Measurements from ENCODE around the gene EHMT1.

EHMT1 gene

DNA sequence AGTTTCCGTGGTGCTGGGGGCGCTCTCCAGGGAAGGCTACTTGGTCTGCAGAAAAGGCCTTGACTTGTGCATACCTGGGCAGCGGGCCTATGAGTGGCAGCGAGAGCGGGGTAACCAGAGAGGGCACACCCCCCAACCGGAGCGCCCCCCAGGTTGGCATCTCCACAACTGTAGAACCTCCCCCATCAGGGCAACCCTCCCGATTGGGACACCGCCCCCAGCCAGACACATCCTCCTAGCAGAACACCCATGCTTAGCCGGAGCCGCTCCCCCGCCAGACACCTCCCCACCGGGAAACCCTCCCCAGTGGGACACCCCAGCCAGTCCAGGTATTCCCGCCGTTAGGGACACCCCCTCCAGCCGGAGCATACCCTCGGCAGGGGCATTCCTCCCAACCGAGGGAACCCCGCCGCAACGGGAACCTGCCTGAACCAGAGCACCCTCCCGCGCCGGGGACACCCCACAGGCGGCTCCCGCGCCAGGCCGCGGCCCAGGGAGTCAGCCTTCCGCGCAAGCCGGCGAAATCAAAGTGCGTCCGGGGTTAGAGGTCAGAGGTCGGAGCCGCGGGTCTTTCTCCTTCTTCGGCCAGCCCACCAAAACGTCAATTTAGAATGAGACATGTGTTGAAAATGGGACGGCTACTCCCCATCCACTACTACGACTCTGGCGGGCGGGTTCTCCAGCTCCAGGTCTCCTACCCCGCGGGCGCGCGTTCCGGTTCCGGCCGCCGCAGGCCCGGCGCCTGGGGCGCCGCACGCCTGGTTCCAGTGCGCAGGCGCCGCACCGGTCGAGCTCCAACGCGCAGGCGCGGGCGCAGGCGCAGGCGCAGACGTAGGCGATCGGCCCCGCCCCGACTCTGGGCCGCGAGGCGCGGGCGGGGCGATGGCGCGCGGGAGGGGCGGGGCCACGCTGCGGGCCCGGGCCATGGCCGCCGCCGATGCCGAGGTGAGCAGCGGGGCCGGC, at the start of gene EHMT1:
EHMT1 (plus strand) TSS at position 901 of the 963 bp plus-strand sequence; CDS start at position 925, 24 bp downstream.
- DNase-seq, result peak; percentile 76

DNA sequence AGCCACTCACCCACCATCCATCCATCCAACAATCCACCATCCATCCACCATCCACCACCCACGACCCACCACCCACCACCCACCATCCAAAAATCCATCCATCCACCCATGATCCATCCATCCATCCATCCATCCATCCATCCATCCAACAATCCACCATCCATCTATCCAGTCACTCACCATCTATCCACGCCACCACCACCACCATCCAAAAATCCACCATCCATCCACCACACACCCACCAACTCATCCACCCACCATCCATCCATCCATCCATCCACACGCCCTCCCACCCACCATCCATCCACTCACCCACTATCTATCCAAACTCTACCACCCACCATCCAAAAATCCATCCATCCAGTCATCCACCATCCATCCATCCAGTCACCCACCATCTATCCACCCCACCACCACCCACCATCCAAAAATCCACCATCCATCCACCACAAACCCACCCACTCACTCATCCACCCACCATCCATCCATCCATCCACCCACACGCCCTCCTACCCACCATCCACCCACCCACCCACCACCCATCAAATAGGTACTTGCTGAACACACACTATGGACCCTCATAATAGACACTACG, 49.1 kb upstream of the EHMT1 start:
- no peak for DNase-seq

DNA sequence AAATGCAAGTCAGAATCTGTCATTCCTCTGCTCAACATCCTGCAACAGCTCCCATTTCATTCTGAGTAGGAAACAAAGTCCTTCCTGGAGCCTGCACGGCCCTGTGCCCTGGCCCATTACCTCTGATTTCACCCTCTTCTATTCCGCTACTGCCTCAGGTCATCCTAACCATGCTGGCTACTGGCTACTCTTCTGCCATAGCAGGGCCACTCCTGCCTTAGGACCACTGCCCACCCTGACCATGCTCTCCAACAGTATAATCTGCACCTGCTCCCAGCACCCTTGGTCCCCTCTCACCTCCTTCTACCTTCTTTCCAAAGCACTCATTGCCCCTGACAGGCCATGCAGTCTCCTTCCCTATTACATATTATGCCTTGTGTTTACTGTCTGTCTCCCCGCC, 48.2 kb upstream of the EHMT1 start:
- DNase-seq, result no peak

DNA sequence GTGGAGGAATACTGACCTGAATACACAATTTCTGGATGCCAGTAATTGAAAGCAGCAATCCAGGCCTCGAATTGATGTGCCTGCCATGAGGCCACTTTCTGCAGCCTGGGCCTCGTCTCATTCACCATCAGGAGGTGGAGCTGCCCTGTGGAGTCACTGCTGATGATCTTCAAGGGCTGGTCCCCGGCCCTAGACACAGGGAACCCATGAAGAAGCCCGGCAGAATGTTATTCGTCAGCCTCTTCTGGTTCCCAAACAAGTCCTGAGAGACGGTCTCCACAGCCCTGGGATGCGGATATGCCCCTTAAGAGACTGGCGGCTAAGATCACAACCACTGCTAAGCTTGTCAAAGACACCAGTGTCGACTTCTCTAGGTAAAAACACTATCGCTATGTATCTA, 44.6 kb upstream of the EHMT1 start:
- DNase-seq, result no peak

DNA sequence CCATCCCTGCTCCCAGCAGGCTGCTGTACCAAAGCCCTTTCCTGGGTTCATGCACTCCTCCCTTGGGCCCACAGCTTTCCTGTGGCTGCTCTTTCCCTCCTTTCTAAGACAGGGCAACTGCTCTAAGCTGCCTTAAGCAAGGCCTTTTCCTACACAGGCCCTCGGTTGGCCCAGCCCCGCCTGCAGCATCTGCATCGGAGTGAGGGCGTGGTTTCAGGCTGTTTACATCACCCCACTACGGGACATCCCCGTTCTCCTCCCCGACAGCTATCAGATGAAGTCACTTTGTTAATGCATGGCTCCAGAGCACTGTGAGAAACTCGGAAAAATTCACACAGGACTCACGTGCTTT, 43.5 kb upstream of the EHMT1 start:
- no peak for DNase-seq

DNA sequence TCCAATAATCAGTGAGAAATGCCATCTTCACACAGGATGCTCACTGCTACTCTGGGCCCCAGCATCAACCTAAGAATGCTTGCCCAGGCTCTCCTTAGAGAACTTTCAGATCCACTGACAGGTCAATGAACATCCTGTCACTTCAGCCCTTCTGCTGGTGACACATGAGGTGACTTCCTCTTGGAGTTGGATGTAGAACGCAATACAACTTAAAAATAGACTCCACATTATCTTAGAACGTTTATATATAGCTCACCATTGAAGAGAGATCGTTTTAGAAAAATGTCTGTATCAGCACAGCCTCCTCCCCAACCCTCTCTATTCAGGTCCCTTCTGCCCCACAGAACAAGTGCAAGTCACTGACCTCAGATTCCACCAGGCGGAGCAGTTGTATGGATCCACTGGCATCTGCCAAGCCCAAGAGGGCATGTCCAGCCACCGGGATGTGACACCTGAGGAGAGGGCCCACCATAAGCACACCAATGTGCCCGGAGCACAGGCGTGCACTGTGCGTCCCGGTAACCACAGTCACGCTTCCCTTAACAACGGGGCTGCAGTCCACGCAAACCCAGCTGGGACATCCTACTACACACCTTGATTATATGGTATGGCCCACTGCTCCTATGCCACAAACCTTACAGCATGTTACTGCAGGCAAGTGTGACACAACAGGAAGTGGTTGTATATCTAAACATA, 42.9 kb upstream of the EHMT1 start:
- no peak for DNase-seq

DNA sequence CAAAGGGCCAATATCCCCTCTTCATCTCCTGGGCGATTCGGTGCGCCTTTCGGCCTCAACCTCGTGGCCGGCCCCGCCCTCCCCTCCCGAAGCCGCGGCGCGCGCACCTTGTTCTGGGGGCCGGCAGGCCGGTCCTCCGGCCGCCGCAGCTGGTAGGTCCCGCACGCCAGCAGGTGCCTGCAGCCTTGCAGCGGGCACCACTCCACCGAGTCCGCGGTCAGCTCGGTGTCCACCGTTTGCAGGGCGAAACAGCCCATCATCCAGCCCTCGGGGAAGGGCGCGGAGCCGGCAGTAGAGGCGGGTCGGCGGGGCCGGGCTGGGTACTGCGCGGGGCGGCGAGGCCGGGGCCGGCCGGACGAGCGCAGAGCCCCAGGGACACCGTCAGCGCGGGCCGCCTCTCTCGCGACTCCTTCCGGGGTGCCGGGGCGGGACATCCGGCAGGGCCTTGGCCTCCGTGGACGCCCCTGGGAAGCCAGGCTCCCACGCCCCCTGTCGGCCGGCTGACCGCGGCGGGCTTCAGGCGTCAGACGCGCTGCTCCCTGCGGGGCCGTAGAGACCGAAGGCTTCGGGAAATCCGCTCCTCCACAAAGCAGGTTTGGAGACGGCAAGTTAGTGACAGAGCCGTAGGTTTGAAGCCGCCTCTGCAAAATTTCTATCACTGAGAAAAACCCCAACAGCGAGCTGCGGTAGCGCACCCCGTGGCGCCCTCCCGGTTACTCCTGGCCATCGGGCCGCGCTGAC, 40.1 kb upstream of the EHMT1 start, which contains the start of gene DPH7:
DPH7 (minus strand) TSS at position 408 of the 741 bp plus-strand sequence; CDS start at position 260, 148 bp downstream.
- peak; percentile 90 for DNase-seq

DNA sequence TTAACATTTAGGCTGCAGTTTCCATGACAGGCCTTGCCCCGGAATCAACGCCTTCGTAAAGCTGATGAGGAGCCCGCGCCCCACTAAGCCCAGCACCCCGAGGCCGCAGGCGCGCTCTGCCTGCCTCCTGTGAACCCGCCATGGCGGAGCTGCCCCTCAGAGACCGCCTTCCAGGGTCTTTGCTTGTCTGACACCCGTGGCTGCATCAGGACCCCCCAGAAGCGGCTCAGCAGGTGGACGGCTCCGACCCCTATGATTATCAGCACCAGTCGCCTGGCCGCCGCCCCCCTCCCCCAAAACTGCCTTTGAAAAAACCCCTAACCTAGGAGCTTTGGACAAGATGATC, 39.6 kb upstream of the EHMT1 start:
- DNase-seq, result no peak

DNA sequence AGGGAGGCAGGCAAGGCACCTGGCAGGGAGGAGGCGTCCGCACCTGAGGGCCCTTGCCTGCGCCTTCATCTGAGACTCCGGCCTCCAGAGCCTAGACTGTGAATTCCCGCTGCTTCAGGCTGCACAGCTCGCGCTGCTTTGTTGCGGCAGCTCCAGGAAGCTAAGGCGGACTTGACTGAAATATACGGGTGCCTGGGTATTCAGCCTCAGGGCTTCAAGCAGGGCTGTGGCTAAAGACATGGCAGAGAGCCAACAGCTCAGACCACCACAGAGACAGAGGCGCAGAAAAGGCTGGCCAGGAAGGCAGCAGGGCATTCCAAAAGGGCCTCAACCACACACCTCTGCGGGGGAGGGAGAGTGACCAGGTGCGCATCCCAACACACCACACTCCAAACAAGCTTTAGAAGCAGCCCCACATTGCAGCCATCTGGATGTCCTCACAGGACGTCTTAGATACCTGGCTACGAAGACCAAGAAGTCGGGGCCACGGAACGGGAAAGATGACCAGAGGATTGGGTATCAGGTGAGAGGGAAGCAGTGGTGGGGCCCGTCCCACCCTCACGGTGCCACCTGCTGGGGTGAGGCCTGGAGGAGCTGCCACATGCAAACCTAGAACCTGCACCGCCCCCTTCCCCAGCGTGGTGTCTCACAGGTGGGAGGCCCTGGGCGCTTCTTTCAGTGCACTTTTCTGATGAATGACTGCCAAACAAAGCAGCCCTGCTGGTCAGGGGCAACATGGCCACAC, 38.4 kb upstream of the EHMT1 start:
- DNase-seq, result no peak

DNA sequence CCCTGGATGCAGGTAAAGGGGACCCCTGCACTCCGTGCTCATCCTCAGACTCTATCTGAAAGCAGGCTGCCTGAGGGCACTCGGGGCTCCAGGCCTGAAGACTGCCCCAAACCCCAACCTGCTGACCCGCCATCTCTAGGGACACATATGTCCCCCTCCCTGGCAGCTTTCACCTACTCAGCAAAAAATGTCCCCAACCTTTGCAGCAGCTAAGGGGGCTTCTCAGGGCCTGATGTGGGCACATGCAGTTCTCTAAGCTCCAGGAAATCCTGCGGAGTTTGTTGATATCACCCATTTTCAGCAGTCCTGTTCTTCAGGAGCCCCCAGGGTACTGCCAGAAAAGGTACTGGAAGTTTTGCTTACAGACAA, 37.9 kb upstream of the EHMT1 start:
- no peak for DNase-seq

DNA sequence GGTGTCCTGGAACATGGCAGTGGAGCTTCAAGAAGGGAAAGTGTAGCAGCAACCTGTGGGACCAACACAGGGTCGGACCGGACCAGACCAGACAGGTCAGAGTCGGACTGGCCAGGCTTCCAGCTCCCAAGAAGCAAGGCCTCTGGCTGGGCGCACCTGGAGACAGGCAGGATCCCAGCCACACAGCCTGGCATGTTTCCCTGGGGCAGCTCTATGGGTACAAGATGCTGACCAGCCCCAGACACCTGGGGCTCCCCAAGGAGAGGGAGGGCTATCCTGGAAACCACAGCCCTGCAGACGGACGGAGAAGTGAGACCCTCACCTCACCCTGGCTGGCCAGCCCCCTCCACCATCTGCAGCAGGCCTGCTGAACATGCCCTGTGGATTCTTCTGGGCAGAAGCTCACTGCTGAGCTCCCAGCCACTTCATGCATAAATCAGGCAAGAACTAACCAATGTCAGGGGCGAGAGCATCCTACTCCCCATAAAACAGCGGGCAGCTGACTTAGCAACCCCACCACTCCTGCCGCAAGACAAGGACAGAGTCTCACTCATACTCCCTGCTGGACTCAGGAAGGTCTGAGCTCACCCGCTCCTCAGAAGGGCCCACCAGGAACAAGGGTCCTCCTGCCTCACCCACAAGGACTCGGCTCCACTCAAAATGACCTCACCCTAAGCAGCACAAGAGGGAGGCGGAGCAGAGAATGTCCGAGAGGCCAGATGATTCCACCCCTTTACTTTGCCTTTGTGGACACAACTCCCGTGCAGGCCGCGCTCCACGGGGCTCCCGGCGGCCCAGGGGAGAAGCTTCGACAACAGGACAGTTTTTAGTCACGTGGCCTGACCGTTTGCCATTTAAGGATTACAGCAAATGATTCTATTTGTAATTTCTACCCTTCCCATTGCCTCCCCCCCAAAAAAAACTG, 37.2 kb upstream of the EHMT1 start:
- DNase-seq, result no peak

DNA sequence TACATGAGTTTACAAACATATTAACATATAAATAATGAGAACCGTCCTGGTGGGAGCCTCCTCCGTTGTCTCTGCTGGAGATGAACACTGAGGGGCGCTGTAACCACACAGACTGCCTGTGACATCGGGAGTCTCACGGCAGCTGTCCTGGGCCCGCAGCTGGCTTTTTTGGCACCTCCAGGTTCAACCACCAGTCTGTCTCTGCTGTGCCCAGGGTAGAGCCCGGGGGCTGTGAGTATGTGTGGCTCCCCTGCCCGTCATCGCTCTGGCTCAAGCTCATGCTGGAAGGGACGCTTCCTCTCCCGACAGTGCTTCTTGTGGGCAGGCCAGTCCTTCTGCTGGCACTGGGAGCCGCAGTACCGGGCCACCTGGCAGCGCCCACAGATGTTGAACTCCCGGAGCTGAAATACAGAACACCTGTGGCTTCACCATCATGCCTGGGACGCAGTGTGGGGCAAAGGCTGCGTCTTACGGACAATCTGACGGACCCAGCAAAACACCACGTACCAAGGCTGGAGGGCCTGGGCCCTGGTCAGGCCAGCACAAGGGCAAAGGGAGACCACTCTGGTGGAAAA, 36.4 kb upstream of the EHMT1 start:
- DNase-seq, result no peak

DNA sequence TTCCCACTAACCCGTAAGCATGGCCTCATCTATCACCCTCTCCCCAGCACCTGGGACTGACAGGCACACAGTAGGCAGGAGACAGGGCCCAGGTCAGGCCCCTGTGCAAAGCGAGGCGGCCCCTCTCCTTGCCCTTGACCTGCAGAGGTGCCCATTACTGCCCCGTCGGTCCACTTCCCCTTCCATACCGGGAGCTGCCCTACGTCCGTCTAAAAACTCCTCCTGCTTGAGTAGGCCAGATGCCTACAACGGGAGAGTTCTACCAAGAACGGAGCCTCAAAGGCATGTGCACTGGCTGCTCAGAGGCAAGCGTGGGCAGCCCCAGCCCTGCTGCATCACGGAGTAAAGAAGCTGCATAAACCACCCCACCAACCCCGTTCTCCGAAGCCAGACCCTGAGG, 35.5 kb upstream of the EHMT1 start:
- DNase-seq, result no peak

DNA sequence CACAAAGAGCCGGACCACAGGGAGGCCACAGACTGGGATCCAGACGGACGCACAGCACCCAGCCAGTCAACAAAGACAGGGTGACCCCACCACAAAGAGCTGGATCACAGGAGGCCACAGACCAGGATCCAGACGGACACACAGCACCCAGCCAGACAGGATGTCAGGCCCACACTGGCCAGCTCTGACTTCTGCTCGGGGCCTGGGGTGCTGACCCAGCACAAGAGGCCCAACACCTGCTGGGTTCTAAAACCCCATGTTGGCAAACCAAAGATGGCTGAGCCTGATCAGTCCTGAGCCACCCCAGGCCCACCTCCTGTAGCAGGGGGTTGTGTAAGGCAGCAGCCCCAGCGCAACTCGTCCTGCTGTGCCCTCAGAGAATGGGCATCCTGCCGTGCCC, 34.8 kb upstream of the EHMT1 start:
- DNase-seq, result no peak

DNA sequence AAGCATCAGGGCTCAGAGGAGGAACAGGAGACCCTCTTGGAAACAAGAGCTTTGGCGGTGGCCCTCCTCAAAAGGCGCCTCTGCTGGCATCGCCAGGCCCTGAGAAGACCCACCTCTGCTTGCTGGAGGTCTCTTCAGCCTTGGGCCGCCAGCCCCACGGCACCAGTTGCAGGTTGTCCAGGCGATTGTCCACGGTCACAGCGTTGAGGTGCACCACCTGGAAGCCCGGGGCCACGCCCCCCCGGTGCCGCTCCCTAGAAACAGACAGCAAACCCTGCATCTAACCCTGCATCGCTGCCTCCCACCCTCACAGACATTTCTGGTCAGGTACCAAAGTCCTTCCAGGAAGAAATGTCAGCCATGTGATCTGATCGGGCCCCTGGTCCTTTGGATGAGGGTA, 32.0 kb upstream of the EHMT1 start:
- no peak for DNase-seq

DNA sequence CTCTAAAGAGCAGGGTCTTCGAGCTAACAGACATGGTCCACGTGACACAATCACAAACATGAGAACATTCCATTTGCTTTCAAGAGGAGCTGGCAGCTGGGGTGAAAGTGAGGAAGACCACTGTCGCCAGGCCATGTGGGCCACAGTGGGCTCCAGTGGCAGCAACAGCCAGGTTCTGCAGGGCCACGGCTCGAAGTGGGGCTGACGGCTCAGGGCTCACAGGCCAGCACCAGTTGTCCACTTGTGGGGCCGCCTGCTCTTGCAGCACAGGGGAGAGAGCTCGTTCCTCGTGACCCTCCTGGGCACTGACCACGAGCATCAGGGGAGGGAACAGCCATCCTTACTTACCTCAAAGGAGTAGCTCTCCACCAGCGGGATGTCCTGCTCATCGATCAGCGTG, 30.5 kb upstream of the EHMT1 start:
- DNase-seq, result no peak

DNA sequence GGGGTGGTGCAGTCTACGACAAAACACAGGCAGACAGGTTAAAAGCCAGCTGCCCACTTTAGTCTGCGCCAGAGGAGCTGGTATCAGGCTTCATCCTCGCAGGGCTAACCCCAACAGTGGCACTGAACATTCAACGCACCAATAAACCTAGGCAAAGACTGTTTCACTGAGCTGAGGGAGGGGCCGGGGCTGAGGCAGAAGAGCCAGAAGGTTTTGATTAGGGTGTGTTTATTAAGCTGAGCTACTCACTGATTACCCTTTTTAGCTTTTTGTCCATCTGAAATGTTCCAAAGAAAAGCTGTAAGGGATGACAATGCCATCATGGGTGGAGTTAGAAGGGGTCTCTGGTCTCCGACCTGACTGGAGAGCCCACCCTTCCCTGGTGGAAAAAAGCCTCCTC, 29.9 kb upstream of the EHMT1 start:
- DNase-seq, result no peak

DNA sequence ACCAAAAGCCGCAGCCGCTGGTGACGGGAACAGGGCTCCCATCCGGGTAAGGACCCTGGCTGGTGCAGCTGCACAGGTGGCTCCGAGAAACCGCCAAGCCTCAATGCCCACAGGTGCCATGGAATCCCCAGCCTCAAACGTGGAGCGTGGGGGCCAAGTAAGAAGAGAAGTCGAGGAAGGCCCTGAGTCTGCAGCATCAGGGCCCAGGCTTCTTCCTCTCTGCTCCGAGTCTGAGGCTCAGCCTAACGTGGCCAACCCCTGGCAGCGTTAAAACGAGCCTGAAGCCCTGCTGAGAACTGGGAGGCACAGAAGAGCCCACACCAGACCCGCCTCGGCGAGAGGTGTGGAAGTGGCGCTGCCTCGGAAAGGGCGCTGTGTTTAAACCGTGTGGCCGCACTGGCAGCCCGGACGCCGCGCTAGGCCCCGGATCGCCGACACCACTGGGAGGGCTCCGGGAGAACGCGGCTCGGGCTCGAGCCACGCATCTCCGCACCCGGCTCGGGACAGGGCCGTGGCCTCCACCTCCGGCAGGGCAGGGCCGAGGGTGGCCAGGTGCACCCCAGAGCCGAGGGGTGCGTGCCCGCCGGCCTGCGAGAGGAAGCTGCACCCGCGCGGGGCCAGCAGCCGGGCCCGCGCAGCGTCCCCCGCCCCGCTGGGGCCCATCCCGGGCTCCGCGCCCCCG, 29.2 kb upstream of the EHMT1 start:
- DNase-seq, result no peak

DNA sequence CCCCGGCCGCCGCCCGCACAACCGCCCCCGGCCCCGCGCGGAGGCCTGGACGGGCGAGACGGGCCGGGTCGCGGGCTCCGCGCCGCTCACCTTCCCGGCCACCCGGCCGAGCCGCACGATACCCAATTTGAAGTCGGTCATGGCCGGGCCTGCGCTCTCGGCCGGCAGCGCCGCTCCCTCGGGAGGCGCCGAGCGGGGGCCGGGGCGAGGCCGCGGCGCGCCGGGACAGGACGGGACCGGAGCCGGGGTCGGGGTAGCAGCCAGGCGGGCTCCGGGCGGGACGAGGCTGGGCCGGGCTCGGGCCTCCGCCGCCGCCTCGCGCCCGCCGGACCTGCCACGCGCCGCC, 28.7 kb upstream of the EHMT1 start:
- no peak for DNase-seq
